ENCODE data around the gene ALDH3A1.

ALDH3A1 gene

DNA sequence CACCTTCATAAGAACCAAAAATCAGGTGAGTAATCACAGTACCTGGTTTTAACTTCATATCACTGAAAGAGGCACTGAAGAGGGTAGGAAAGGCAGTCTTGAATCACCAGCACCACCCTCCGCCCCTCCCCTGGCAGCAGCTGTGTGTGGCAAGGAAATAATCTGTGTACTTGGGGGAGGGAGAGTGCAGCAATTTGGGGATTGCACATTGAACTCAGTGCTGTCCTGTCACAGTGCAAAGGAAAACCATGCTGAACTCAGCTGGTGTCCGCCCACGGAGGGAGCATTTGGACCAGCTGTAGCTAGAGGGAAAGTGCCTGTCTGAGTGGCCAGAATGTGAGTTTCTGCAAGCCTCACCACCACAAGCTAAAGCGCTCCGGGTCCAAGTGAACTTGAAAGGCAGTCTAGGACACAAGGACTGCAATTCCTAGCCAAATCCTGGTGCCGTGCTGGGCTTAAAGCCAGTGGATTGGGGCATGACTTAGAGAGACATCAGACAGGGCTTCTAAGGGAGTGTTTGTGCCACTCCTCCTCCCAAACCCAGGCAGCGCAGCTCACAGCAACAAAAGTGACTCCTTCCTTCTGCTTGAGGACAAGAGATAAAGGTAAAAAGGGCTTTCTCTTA lies 39.7 kb upstream of the ALDH3A1 start:
- Histone ChIP-seq H4K20me1 (ENCODE audit: insufficient read depth) (no peaks in the 10 kb centered on the region), H3K4me2 (no peak overlapping the region), H3K36me3 (ENCODE audit: insufficient read depth) (no peaks in the 10 kb centered on the region), H2AFZ (ENCODE audit: low read depth) (no peak overlapping the region), H3K79me2 (ENCODE audit: insufficient read depth, low read depth) (no peaks in the 10 kb centered on the region), H3K9ac (no peak overlapping the region), H3K27ac (no peak overlapping the region), H3K4me1 (ENCODE audit: low read depth, poor library complexity, severe bottlenecking) (no peaks in the 10 kb centered on the region), H3K27me3 (ENCODE audit: insufficient read depth, low read depth) (no peaks in the 10 kb centered on the region), H3K4me3 (IDR thresholded peaks at IDR 0.05; ENCODE audit: insufficient read depth, low read depth, low read length) (no peak overlapping the region)
- TF ChIP-seq, protein P1, sequence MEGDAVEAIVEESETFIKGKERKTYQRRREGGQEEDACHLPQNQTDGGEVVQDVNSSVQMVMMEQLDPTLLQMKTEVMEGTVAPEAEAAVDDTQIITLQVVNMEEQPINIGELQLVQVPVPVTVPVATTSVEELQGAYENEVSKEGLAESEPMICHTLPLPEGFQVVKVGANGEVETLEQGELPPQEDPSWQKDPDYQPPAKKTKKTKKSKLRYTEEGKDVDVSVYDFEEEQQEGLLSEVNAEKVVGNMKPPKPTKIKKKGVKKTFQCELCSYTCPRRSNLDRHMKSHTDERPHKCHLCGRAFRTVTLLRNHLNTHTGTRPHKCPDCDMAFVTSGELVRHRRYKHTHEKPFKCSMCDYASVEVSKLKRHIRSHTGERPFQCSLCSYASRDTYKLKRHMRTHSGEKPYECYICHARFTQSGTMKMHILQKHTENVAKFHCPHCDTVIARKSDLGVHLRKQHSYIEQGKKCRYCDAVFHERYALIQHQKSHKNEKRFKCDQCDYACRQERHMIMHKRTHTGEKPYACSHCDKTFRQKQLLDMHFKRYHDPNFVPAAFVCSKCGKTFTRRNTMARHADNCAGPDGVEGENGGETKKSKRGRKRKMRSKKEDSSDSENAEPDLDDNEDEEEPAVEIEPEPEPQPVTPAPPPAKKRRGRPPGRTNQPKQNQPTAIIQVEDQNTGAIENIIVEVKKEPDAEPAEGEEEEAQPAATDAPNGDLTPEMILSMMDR (conservative IDR thresholded peaks at IDR 0.05; ENCODE audit: low read depth, low read length): no peak

- TF ChIP-seq, protein P1 (conservative IDR thresholded peaks at IDR 0.05; ENCODE audit: low read depth, low read length): no peak
- Histone ChIP-seq H3K27ac (no peak overlapping the region), H3K27me3 (ENCODE audit: insufficient read depth, low read depth) (no peaks in the 10 kb centered on the region), H3K79me2 (ENCODE audit: insufficient read depth, low read depth) (no peaks in the 10 kb centered on the region), H3K36me3 (ENCODE audit: insufficient read depth) (no peaks in the 10 kb centered on the region), H3K4me3 (IDR thresholded peaks at IDR 0.05; ENCODE audit: insufficient read depth, low read depth, low read length) (no peak overlapping the region), H3K4me2 (no peak overlapping the region), H4K20me1 (ENCODE audit: insufficient read depth) (no peaks in the 10 kb centered on the region), H2AFZ (ENCODE audit: low read depth) (no peak overlapping the region), H3K9ac (no peak overlapping the region), H3K4me1 (ENCODE audit: low read depth, poor library complexity, severe bottlenecking) (no peaks in the 10 kb centered on the region)
Measured at GRCh38 chr17:19785854-19786253, 37.8 kb upstream of the ALDH3A1 start.

GRCh38 chr17:19781488-19782458 lies 33.7 kb upstream of the ALDH3A1 start:
- Histone ChIP-seq H3K79me2 (ENCODE audit: insufficient read depth, low read depth) (no peaks in the 10 kb centered on the region), H3K9ac (no peak overlapping the region), H4K20me1 (ENCODE audit: insufficient read depth) (no peaks in the 10 kb centered on the region), H3K27ac (no peak overlapping the region), H3K4me1 (ENCODE audit: low read depth, poor library complexity, severe bottlenecking) (no peaks in the 10 kb centered on the region), H3K4me3 (IDR thresholded peaks at IDR 0.05; ENCODE audit: insufficient read depth, low read depth, low read length) (no peak overlapping the region), H3K36me3 (ENCODE audit: insufficient read depth) (no peaks in the 10 kb centered on the region), H3K27me3 (ENCODE audit: insufficient read depth, low read depth) (no peaks in the 10 kb centered on the region), H2AFZ (ENCODE audit: low read depth) (no peak overlapping the region), H3K4me2 (no peak overlapping the region)
- TF ChIP-seq, protein P1 (conservative IDR thresholded peaks at IDR 0.05; ENCODE audit: low read depth, low read length): no peak

GRCh38 chr17:19780846-19781245 lies 32.7 kb upstream of the ALDH3A1 start:
- H3K27me3 ChIP-seq (ENCODE audit: insufficient read depth, low read depth): no peaks in the 10 kb centered on the region
- TF ChIP-seq, protein P1 (conservative IDR thresholded peaks at IDR 0.05; ENCODE audit: low read depth, low read length): no peak
- H3K27ac ChIP-seq: no peak overlapping the region
- H3K36me3 ChIP-seq (ENCODE audit: insufficient read depth): no peaks in the 10 kb centered on the region
- no peaks in the 10 kb centered on the region for H3K79me2 ChIP-seq (ENCODE audit: insufficient read depth, low read depth)
- H2AFZ ChIP-seq (ENCODE audit: low read depth): no peak overlapping the region
- no peaks in the 10 kb centered on the region for H3K4me1 ChIP-seq (ENCODE audit: low read depth, poor library complexity, severe bottlenecking)
- H3K9ac ChIP-seq: no peak overlapping the region
- H3K4me2 ChIP-seq: no peak overlapping the region
- H4K20me1 ChIP-seq (ENCODE audit: insufficient read depth): no peaks in the 10 kb centered on the region
- no peak overlapping the region for H3K4me3 ChIP-seq (IDR thresholded peaks at IDR 0.05; ENCODE audit: insufficient read depth, low read depth, low read length)
